ENCODE results near the gene HTT. TPM values are rescaled to one million over a fixed set of nuclear protein-coding genes. Genes with fewer than 3 reads are reported as not detected.

The HTT gene
- total and polyA plus RNA-seq, 2 of the 8 experiments (the other 6 are each of a cell fraction or from before 2014, with no cell fraction given) = 24.0 to 71.0 TPM

DNA sequence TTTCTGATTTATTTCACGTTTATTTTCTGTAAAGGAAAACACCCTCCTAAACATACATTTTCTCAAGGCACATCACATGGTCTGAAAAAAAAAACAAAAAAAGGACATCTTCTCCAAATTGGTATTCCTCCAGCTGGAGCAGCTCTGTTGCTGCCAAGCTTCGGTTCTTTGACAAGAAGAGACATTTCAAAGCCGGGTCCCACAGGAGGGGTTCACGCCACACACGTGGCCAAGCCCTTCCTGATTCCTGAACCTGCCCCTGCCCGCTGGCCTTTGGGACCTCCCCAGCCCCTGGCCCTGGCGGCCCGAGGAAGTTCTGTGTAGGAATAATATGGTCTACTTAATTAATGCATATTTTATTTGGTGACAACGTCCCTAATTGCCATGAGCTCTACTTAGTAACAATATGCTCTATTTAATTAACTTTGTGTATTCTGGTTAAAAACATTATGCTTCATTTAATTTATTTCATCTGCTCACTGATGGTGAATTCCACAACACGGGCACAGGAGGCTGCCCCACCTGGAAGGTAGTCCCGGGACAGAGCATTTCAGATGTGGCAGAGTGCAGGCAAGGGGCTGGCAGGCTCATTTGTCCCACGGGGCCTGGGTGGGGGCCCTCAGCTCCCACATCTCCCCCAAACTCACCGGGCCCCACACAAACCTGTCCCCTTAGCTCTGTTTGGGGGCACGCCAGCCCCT lies 212.9 kb downstream of the HTT start (continued):
- TF ChIP-seq SIRT6 (IDR thresholded peaks at IDR 0.05; ENCODE audit: low read length) = no peak
- no peak for TF ChIP-seq RXRA (IDR thresholded peaks at IDR 0.05; ENCODE audit: insufficient read depth, low read depth, low read length)
- no peak for TF ChIP-seq CHD2 (IDR thresholded peaks at IDR 0.05; ENCODE audit: low read length)
- TF ChIP-seq NANOG (IDR thresholded peaks at IDR 0.05; ENCODE audit: insufficient read depth, low read depth, low read length, poor library complexity, severe bottlenecking) = no peak
